OCI-LY7 (cell line): ENCODE results near the gene CSNK1G1. TPM values are rescaled to one million over a fixed set of nuclear protein-coding genes. Genes with fewer than 3 reads are reported as not detected.

Experiments used
- BruUV-seq: library from RNA; stranded (reverse); fragments of 400-500 nt; replicated peaks from 2 replicates; lab custom pipeline; 2021; lab: Mats Ljungman, UMichigan
- CTCF ChIA-PET: fragments of 300-600 bp; sonication (Branson Sonifier 250); formaldehyde crosslinking; loops from one replicate; lab custom pipeline; 2022; ENCODE audit warnings: antibody characterized with exemption; ENCODE audit not compliant: unreplicated experiment; lab: Charles Lee
- POLR2A ChIA-PET: fragments of 300-600 bp; sonication (Branson Sonifier 250); formaldehyde crosslinking; loops from one replicate; lab custom pipeline; 2022; ENCODE audit warnings: antibody characterized with exemption; lab: Charles Lee
- DNase-seq: peaks from one replicate; pipeline ENCODE4 v3.0.0-alpha.2; 2015; ENCODE audit warnings: low spot score
- H2AFZ ChIP-seq: fragments of 200-600 bp; sonication (generic), shearing (Covaris generic); 2 replicates; pipeline ENCODE4 v1.6.1; 2014; ENCODE audit warnings: mild to moderate bottlenecking, antibody characterized with exemption, low read length, moderate library complexity
- H3K27ac ChIP-seq: fragments of 200-600 bp; sonication (generic); 2 replicates; pipeline ENCODE4 v1.5.1; 2014; ENCODE audit warnings: mixed run types, low read depth, mild to moderate bottlenecking, moderate library complexity, low read length, inconsistent platforms; ENCODE audit not compliant: poor library complexity, severe bottlenecking
- H3K36me3 ChIP-seq: fragments of 200-600 bp; sonication (generic); 2 replicates; pipeline ENCODE4 v1.6.1; 2014; ENCODE audit warnings: mild to moderate bottlenecking, antibody characterized with exemption, low read length, moderate library complexity, mixed read lengths; ENCODE audit not compliant: insufficient read depth
- H3K4me1 ChIP-seq: fragments of 200-600 bp; sonication (generic); 2 replicates; pipeline ENCODE4 v1.5.1; 2014; ENCODE audit warnings: mild to moderate bottlenecking, low read length; ENCODE audit not compliant: insufficient read depth, poor library complexity, severe bottlenecking
- H3K4me2 ChIP-seq: fragments of 200-600 bp; sonication (generic); 2 replicates; pipeline ENCODE4 v1.6.1; 2014; ENCODE audit warnings: mild to moderate bottlenecking, low read length
- H3K4me3 ChIP-seq: fragments of 200-600 bp; sonication (generic); 2 replicates; pipeline ENCODE4 v1.5.1; 2014; ENCODE audit warnings: mild to moderate bottlenecking, low read depth, low read length; ENCODE audit not compliant: poor library complexity, severe bottlenecking
- H3K79me2 ChIP-seq: fragments of 200-600 bp; sonication (generic); 2 replicates; pipeline ENCODE4 v1.6.1; 2016; ENCODE audit warnings: low read depth, mild to moderate bottlenecking, low read length, moderate library complexity, mixed read lengths; ENCODE audit not compliant: insufficient read depth
- H3K9me2 ChIP-seq: fragments of 200-600 bp; sonication (generic); 2 replicates; pipeline ENCODE4 v1.6.1; 2016; ENCODE audit warnings: mild to moderate bottlenecking, low read length, mixed read lengths; ENCODE audit not compliant: insufficient read depth
- H3K9me3 ChIP-seq: fragments of 200-600 bp; sonication (generic); 2 replicates; pipeline ENCODE4 v1.6.1; 2014; ENCODE audit warnings: mild to moderate bottlenecking, mixed run types, low read length, mixed read lengths
- H4K20me1 ChIP-seq: fragments of 200-600 bp; sonication (generic); 2 replicates; pipeline ENCODE4 v1.6.1; 2014; ENCODE audit warnings: mild to moderate bottlenecking, antibody characterized with exemption, low read length, moderate library complexity, mixed read lengths; ENCODE audit not compliant: insufficient read depth
- CTCF ChIP-seq: fragments of 200-600 bp; sonication (generic); conservative IDR thresholded peaks from 2 replicates; pipeline ENCODE4 v1.5.1; 2014; ENCODE audit warnings: mild to moderate bottlenecking, antibody characterized with exemption, low read length, moderate library complexity, mixed read lengths
- EZH2phosphoT487 ChIP-seq: fragments of 200-600 bp; sonication (generic); IDR thresholded peaks from 2 replicates; pipeline ENCODE4 v1.6.1; 2018; ENCODE audit warnings: low read depth, borderline replicate concordance, mild to moderate bottlenecking, mixed run types, antibody characterized with exemption, low read length, moderate library complexity, mixed read lengths
- intact Hi-C: fragments of 100-400 bp; cut with micrococcal nuclease; formaldehyde crosslinking; loops from one replicate; pipeline ENCODE4 v1.10.0; 2022; ENCODE audit not compliant: unreplicated experiment
- total RNA-seq, 2 experiments: library from RNA; depleted of rRNA in 1 of 2; stranded (reverse); fragments of >200 nt in 1 of 2; shearing (Covaris generic) in 1 of 2; gene quantifications; 2 replicates each; pipeline ENCODE4 v1.2.3, GENCODE V29; 2014 to 2022

Gene CSNK1G1
- total RNA-seq, 2 experiments from 2014 or later: 8.8 to 14.1 TPM

GRCh38 chr15:64229129-64229724 lies 126.7 kb downstream of the CSNK1G1 start:
- no peak for TF ChIP-seq EZH2phosphoT487
- TF ChIP-seq CTCF: no peak
- BruUV-seq: no TSS peak

GRCh38 chr15:64225804-64226203 lies 130.2 kb downstream of the CSNK1G1 start:
- TF ChIP-seq EZH2phosphoT487 (no peak), CTCF (no peak)
- Histone ChIP-seq H3K79me2 (no peaks in the 10 kb centered on the region), H3K9me3 (0 out of 2 replicates have a peak, but pooled peaks cover 4% of the 10 kb centered on the region), H3K9me2 (no peaks in the 10 kb centered on the region), H3K4me2 (no peak overlapping the region), H2AFZ (no peak overlapping the region), H3K4me3 (no peak overlapping the region), H3K27ac (no peak overlapping the region), H3K4me1 (no peaks in the 10 kb centered on the region), H3K36me3 (peaks cover 4% of the 10 kb centered on the region; the same call in 1 of the 2 replicates), H4K20me1 (no peaks in the 10 kb centered on the region)
- DNase-seq: no peak
- ChIA-PET CTCF (no interaction called here), POLR2A (no interaction called here)
- no TSS peak for BruUV-seq
- intact Hi-C loops: no loop called here

More at GRCh38 chr15:64229129-64229724, 126.7 kb downstream of the CSNK1G1 start:
- Histone ChIP-seq H3K9me3 (0 out of 2 replicates have a peak, but pooled peaks cover 4% of the 10 kb centered on the region), H3K79me2 (no peaks in the 10 kb centered on the region), H2AFZ (no peak overlapping the region), H3K9me2 (no peaks in the 10 kb centered on the region), H3K4me1 (no peaks in the 10 kb centered on the region), H3K27ac (no peak overlapping the region), H3K4me3 (no peak overlapping the region), H3K4me2 (no peak overlapping the region), H4K20me1 (no peaks in the 10 kb centered on the region), H3K36me3 (peaks cover 4% of the 10 kb centered on the region; the same call in 1 of the 2 replicates)
- DNase-seq: no peak
- CTCF ChIA-PET: no interaction called here
- POLR2A ChIA-PET: no interaction called here
- intact Hi-C loops: no loop called here

- H3K36me3 ChIP-seq: peaks cover 4% of the 10 kb centered on the region; the same call in 1 of the 2 replicates
- no peak overlapping the region for H2AFZ ChIP-seq
- no peak overlapping the region for H3K4me3 ChIP-seq
- BruUV-seq: no TSS peak
- no peaks in the 10 kb centered on the region for H4K20me1 ChIP-seq
- DNase-seq: no peak
- H3K4me1 ChIP-seq: no peaks in the 10 kb centered on the region
- no peaks in the 10 kb centered on the region for H3K9me2 ChIP-seq
- no peak overlapping the region for H3K27ac ChIP-seq
- H3K9me3 ChIP-seq: 0 out of 2 replicates have a peak, but pooled peaks cover 4% of the 10 kb centered on the region
- H3K4me2 ChIP-seq: no peak overlapping the region
- intact Hi-C loops: no loop called here
- CTCF ChIA-PET: no interaction called here
- TF ChIP-seq EZH2phosphoT487 (no peak), CTCF (no peak)
- H3K79me2 ChIP-seq: no peaks in the 10 kb centered on the region
- POLR2A ChIA-PET: interaction anchor here (0.7 to 0.9 kb wide), 3 partner anchors 9 to 434 kb away, joined by 3 to 4 read pairs (median 3); no protein-coding TSS in a partner anchor
These were observed 131.5 kb downstream of the CSNK1G1 start for GRCh38 chr15:64224511-64224910.
